Neural cell (in vitro differentiated cells): ENCODE measurements around the gene FNDC3A.

Experiments used
- EP300 ChIP-seq: fragments of 450-650 bp; conservative IDR thresholded peaks from 2 replicates; pipeline ENCODE4 v1.6.1; 2014; ENCODE audit warnings: antibody characterized with exemption, mild to moderate bottlenecking, moderate library complexity; ENCODE audit not compliant: poor library complexity, severe bottlenecking
- EZH2 ChIP-seq: fragments of 200-600, 300-800 bp; shearing (Covaris generic), sonication (generic); IDR thresholded peaks from 2 replicates; pipeline ENCODE4 v1.6.1; 2014; ENCODE audit warnings: antibody characterized with exemption, low read length, borderline replicate concordance, mild to moderate bottlenecking; ENCODE audit not compliant: insufficient read depth, poor library complexity, severe bottlenecking
- MXI1 ChIP-seq: fragments of 450-650 bp; conservative IDR thresholded peaks from 2 replicates; pipeline ENCODE4 v1.6.1; 2014; ENCODE audit warnings: antibody characterized with exemption, mild to moderate bottlenecking; ENCODE audit not compliant: poor library complexity, severe bottlenecking
- POLR2AphosphoS5 ChIP-seq: IDR thresholded peaks from 2 replicates; pipeline ENCODE4 v1.6.1; 2012
- TAF1 ChIP-seq: IDR thresholded peaks from 2 replicates; pipeline ENCODE4 v1.6.1; 2012; ENCODE audit warnings: low read depth
- TF ChIP-seq, protein P1 (sequence below): fragments of 450-650 bp; IDR thresholded peaks from 2 replicates; pipeline ENCODE4 v1.5.1; 2014; ENCODE audit warnings: antibody characterized with exemption, mild to moderate bottlenecking, moderate library complexity; ENCODE audit not compliant: poor library complexity, severe bottlenecking

DNA sequence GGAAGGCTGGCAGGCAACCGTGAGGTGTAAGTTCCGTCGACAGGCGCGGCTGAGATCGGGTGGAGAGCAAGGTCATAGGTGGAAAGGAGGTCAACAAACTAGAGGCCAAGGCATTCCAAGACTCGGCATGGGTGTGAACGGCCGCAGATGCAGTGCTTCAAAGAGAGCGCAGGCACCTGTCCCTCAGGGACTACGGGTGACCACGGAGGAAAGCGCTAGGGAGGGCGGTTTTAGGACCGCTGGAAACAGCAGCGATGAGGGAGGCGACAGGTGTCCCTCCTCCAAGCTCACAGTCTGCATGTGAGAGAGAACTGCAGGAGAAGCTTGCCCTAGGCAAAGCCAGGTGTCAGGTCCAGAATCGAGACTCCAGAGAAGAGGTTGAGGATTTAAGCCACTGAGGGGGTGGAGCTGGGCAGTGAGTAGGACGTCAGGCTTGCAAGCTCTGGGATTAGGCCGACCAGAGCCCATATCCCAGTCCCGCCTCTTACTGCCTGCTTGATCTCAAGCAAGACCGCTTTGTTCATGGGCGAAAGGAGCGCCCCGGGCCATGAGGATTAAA, 242.9 kb downstream of the FNDC3A start:
- TF ChIP-seq, protein P1, sequence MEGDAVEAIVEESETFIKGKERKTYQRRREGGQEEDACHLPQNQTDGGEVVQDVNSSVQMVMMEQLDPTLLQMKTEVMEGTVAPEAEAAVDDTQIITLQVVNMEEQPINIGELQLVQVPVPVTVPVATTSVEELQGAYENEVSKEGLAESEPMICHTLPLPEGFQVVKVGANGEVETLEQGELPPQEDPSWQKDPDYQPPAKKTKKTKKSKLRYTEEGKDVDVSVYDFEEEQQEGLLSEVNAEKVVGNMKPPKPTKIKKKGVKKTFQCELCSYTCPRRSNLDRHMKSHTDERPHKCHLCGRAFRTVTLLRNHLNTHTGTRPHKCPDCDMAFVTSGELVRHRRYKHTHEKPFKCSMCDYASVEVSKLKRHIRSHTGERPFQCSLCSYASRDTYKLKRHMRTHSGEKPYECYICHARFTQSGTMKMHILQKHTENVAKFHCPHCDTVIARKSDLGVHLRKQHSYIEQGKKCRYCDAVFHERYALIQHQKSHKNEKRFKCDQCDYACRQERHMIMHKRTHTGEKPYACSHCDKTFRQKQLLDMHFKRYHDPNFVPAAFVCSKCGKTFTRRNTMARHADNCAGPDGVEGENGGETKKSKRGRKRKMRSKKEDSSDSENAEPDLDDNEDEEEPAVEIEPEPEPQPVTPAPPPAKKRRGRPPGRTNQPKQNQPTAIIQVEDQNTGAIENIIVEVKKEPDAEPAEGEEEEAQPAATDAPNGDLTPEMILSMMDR = no peak
- TF ChIP-seq EP300 = no peak
- no peak for TF ChIP-seq POLR2AphosphoS5
- TF ChIP-seq EZH2 = no peak
- no peak for TF ChIP-seq MXI1
- TF ChIP-seq TAF1 = no peak
